OCI-LY1 (cell line): ENCODE results near the gene PAXIP1.

Source experiments
- EZH2 ChIP-seq: fragments of 200-600 bp; sonication (generic), shearing (Covaris generic); IDR thresholded peaks from 2 replicates; pipeline ENCODE4 v1.8.0; 2017; ENCODE audit warnings: borderline replicate concordance, mixed run types, mild to moderate bottlenecking, antibody characterized with exemption, low read length, moderate library complexity, mixed read lengths
- TF ChIP-seq, protein P1 (sequence below): fragments of 200-600 bp; sonication (generic), shearing (Covaris generic); IDR thresholded peaks from 2 replicates; pipeline ENCODE4 v1.5.1; 2017; ENCODE audit warnings: mild to moderate bottlenecking, antibody characterized with exemption, low read length, moderate library complexity, mixed read lengths

DNA sequence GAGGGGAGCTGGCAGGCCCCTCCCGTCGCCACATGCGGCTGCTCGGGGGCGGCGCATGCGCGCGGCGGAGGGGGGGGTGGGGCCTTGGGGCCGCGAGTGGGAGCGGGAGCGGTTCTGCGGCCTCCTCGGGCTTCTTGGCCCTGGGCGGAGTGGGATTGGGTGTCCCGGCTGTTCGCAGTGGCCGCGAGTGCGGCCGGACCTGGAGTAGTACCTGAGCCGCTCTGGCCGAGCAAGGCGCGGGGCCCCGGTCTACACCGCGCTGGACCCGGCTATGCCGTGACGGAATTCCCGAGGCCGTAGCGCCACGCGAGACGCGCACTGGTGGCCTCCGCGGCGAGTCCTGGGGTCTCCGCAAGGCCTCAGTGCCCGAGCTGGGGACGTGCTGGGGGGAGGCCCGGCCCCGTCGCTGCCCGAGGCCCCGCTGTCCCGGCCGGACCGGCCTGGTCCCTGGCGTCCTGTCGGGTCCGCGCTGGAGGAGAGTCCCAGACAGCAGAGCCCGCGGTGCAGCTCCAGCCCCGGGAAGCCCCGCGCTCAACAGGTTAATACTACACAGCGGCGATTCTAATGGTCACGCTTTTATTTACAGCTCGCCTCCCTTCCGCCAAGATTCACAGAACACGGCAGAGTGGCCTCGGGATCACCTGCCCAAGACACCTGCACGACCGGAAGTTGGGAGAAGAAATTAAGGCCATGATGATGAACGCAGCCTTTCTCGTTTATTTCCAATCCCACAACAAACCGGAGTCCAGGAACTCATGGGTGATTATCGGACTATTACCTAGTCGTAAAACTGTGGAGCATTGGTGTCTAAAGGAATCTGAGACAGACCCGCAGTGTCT is 671 bp upstream of the PAXIP1 start:
- TF ChIP-seq, protein P1, sequence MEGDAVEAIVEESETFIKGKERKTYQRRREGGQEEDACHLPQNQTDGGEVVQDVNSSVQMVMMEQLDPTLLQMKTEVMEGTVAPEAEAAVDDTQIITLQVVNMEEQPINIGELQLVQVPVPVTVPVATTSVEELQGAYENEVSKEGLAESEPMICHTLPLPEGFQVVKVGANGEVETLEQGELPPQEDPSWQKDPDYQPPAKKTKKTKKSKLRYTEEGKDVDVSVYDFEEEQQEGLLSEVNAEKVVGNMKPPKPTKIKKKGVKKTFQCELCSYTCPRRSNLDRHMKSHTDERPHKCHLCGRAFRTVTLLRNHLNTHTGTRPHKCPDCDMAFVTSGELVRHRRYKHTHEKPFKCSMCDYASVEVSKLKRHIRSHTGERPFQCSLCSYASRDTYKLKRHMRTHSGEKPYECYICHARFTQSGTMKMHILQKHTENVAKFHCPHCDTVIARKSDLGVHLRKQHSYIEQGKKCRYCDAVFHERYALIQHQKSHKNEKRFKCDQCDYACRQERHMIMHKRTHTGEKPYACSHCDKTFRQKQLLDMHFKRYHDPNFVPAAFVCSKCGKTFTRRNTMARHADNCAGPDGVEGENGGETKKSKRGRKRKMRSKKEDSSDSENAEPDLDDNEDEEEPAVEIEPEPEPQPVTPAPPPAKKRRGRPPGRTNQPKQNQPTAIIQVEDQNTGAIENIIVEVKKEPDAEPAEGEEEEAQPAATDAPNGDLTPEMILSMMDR: no peak
- no peak for TF ChIP-seq EZH2
